SK-N-SH treated with all-trans-retinoic acid at 6 μM for 48 hours (cell line): ENCODE measurements around the gene FAM216B.

ENCODE experiments used
- ATAC-seq: fragments of 200-7000 bp; cut with Tn5 transposase; 3 replicates; pipeline ENCODE4 v1.9.1; 2020; ENCODE audit warnings: mild to moderate bottlenecking, moderate library complexity
- ARNTL ChIP-seq: fragments of 450-650 bp; formaldehyde crosslinking; IDR thresholded peaks from 2 replicates; pipeline ENCODE4 v1.5.0; 2020; ENCODE audit warnings: low read depth, mild to moderate bottlenecking, moderate library complexity, borderline replicate concordance
- BACH2 ChIP-seq: fragments of 250-450 bp; sonication (Bioruptor Pico); IDR thresholded peaks from 2 replicates; pipeline ENCODE4 v1.9.0; 2021; ENCODE audit warnings: mild to moderate bottlenecking, borderline replicate concordance
- CSDC2 ChIP-seq: fragments of 250-450 bp; sonication (Bioruptor Pico); IDR thresholded peaks from 2 replicates; pipeline ENCODE4 v1.5.0; 2020; ENCODE audit warnings: mild to moderate bottlenecking, moderate library complexity
- ESRRG ChIP-seq: fragments of 250-450 bp; sonication (Bioruptor Pico); IDR thresholded peaks from 2 replicates; pipeline ENCODE4 v1.6.1; 2021; ENCODE audit warnings: mild to moderate bottlenecking
- GLIS3 ChIP-seq: fragments of 250-450 bp; sonication (Bioruptor Pico); IDR thresholded peaks from 2 replicates; pipeline ENCODE4 v1.5.0; 2020; ENCODE audit warnings: mild to moderate bottlenecking, moderate library complexity
- ISL1 ChIP-seq: fragments of 250-450 bp; sonication (Bioruptor Pico); IDR thresholded peaks from 2 replicates; pipeline ENCODE4 v2.1.2; 2022; ENCODE audit warnings: mild to moderate bottlenecking, moderate library complexity
- RARB ChIP-seq: fragments of 250-450 bp; sonication (Bioruptor Pico); IDR thresholded peaks from 2 replicates; pipeline ENCODE4 v1.8.0; 2021; ENCODE audit warnings: mild to moderate bottlenecking, moderate library complexity
- SNAI2 ChIP-seq: fragments of 250-450 bp; sonication (Bioruptor Pico); IDR thresholded peaks from 2 replicates; pipeline ENCODE4 v1.5.0; 2020; ENCODE audit warnings: mild to moderate bottlenecking, moderate library complexity
- TCF4 ChIP-seq: fragments of 250-450 bp; sonication (Bioruptor Pico); IDR thresholded peaks from 2 replicates; pipeline ENCODE4 v1.8.0; 2021; ENCODE audit warnings: mild to moderate bottlenecking, moderate library complexity, borderline replicate concordance
- TSHZ2 ChIP-seq: fragments of 250-450 bp; sonication (Bioruptor Pico); IDR thresholded peaks from 2 replicates; pipeline ENCODE4 v1.5.0; 2020; ENCODE audit warnings: mild to moderate bottlenecking, moderate library complexity
- ZC3H10 ChIP-seq: fragments of 250-450 bp; sonication (Bioruptor Pico); IDR thresholded peaks from 2 replicates; pipeline ENCODE4 v1.5.1; 2021; ENCODE audit warnings: mild to moderate bottlenecking, moderate library complexity
- ZFP3 ChIP-seq: fragments of 250-450 bp; sonication (Bioruptor Pico); IDR thresholded peaks from 2 replicates; pipeline ENCODE4 v1.5.0; 2020; ENCODE audit warnings: mild to moderate bottlenecking, moderate library complexity
- ZFP30 ChIP-seq: fragments of 450-650 bp; formaldehyde crosslinking; IDR thresholded peaks from 2 replicates; pipeline ENCODE4 v1.5.0; 2022; ENCODE audit warnings: mild to moderate bottlenecking, moderate library complexity
- ZNF565 ChIP-seq: fragments of 450-650 bp; formaldehyde crosslinking; conservative IDR thresholded peaks from 2 replicates; pipeline ENCODE4 v1.5.0; 2020; ENCODE audit warnings: low read depth, mild to moderate bottlenecking, moderate library complexity
- ZNF70 ChIP-seq: fragments of 450-650 bp; formaldehyde crosslinking; IDR thresholded peaks from 2 replicates; pipeline ENCODE4 v1.5.0; 2020; ENCODE audit warnings: mild to moderate bottlenecking, moderate library complexity
- ZNF8 ChIP-seq: fragments of 450-650 bp; formaldehyde crosslinking; IDR thresholded peaks from 2 replicates; pipeline ENCODE4 v1.5.0; 2020; ENCODE audit warnings: mild to moderate bottlenecking, moderate library complexity
- TF ChIP-seq, protein P1 (sequence below): fragments of 250-450 bp; sonication (Bioruptor Pico); IDR thresholded peaks from 2 replicates; pipeline ENCODE4 v1.5.1; 2021; ENCODE audit warnings: mild to moderate bottlenecking, moderate library complexity
- TF ChIP-seq, protein P2 (sequence below): fragments of 250-450 bp; sonication (Bioruptor Pico); IDR thresholded peaks from 2 replicates; pipeline ENCODE4 v1.8.0; 2021; ENCODE audit warnings: low read depth, mild to moderate bottlenecking, moderate library complexity, borderline replicate concordance
- TF ChIP-seq, protein P3 (sequence below): fragments of 250-450 bp; sonication (Bioruptor Pico); IDR thresholded peaks from 2 replicates; pipeline ENCODE4 v1.5.1; 2020; ENCODE audit warnings: low read depth, mild to moderate bottlenecking, moderate library complexity

The FAM216B gene

DNA sequence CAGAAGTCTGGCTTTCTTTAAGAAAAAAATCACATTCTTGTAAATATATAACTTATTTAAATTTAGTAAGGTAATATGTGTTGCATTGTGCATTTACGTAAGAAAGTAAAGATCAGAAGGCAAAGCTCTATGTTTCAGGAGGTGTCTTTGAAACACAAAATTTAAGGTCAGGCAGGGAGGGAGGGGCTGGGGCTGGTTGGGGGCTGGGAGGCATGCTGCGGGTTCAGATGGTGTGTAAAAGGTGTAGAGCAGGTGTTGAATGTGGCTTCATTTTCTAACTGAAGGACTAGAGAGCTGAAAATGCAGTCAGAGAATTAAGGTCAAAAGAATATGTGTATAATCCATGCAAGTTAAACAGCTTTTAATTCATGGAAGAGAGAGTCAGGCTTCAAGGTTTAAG, 14.3 kb downstream of the FAM216B start:
- ATAC-seq = no peak
- TF ChIP-seq ARNTL (CRISPR knock-in tag) (no peak), GLIS3 (CRISPR knock-in tag) (no peak), ESRRG (CRISPR knock-in tag) (no peak), ZNF8 (CRISPR knock-in tag) (no peak), RARB (CRISPR knock-in tag) (no peak), ZNF565 (CRISPR knock-in tag) (no peak)
- TF ChIP-seq, protein P1, sequence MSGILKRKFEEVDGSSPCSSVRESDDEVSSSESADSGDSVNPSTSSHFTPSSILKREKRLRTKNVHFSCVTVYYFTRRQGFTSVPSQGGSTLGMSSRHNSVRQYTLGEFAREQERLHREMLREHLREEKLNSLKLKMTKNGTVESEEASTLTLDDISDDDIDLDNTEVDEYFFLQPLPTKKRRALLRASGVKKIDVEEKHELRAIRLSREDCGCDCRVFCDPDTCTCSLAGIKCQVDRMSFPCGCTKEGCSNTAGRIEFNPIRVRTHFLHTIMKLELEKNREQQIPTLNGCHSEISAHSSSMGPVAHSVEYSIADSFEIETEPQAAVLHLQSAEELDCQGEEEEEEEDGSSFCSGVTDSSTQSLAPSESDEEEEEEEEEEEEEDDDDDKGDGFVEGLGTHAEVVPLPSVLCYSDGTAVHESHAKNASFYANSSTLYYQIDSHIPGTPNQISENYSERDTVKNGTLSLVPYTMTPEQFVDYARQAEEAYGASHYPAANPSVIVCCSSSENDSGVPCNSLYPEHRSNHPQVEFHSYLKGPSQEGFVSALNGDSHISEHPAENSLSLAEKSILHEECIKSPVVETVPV = no peak

DNA sequence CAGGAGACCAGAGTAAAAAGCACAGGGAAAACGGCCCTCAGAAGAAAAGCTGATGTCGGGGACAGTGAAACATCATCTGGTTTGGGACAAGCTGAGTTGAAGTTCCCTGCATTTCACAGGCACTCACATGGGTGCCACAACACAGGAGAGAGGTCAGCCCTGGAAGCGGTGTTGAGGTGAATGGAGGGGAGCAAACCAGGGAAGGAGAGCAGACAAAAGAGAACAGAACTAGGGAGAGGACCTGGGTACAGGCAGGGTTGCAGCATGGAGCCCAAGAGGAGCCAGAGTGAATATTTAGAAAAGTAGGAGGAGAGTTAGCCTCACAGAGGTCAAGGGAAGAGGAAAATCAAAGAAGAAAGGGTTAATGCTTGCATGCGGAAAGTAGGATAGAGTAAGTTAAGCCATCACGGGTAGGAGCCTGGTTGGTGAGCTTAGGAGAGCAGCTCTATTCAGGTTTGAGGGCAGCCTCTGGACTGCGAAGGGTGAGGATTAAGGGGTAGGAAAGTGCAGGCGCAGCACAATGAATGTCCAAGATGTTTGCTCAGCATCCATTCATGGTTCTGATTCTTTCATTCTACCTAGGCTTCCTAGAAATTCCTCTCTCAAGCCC, 15.5 kb downstream of the FAM216B start:
- no peak for ATAC-seq
- TF ChIP-seq TCF4 (CRISPR knock-in tag) (no peak), ZFP30 (CRISPR knock-in tag) (no peak), ESRRG (CRISPR knock-in tag) (no peak), ZC3H10 (CRISPR knock-in tag) (no peak), ZFP3 (CRISPR knock-in tag) (no peak), ISL1 (CRISPR knock-in tag) (no peak), CSDC2 (CRISPR knock-in tag) (no peak), GLIS3 (CRISPR knock-in tag) (no peak), ARNTL (CRISPR knock-in tag) (no peak), ZNF70 (CRISPR knock-in tag) (no peak), TSHZ2 (CRISPR knock-in tag) (no peak), BACH2 (CRISPR knock-in tag) (no peak), SNAI2 (CRISPR knock-in tag) (no peak), RARB (CRISPR knock-in tag) (no peak)
- TF ChIP-seq, protein P1 = no peak
- TF ChIP-seq, protein P2, sequence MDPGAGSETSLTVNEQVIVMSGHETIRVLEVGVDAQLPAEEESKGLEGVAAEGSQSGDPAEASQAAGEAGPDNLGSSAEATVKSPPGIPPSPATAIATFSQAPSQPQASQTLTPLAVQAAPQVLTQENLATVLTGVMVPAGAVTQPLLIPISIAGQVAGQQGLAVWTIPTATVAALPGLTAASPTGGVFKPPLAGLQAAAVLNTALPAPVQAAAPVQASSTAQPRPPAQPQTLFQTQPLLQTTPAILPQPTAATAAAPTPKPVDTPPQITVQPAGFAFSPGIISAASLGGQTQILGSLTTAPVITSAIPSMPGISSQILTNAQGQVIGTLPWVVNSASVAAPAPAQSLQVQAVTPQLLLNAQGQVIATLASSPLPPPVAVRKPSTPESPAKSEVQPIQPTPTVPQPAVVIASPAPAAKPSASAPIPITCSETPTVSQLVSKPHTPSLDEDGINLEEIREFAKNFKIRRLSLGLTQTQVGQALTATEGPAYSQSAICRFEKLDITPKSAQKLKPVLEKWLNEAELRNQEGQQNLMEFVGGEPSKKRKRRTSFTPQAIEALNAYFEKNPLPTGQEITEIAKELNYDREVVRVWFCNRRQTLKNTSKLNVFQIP (CRISPR knock-in tag) = no peak
- TF ChIP-seq, protein P3, sequence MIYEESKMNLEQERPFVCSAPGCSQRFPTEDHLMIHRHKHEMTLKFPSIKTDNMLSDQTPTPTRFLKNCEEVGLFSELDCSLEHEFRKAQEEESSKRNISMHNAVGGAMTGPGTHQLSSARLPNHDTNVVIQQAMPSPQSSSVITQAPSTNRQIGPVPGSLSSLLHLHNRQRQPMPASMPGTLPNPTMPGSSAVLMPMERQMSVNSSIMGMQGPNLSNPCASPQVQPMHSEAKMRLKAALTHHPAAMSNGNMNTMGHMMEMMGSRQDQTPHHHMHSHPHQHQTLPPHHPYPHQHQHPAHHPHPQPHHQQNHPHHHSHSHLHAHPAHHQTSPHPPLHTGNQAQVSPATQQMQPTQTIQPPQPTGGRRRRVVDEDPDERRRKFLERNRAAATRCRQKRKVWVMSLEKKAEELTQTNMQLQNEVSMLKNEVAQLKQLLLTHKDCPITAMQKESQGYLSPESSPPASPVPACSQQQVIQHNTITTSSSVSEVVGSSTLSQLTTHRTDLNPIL (CRISPR knock-in tag) = no peak

GRCh38 chr13:42798118-42798517, 16.7 kb downstream of the FAM216B start:
- TF ChIP-seq ARNTL (CRISPR knock-in tag) = no peak
- no peak for TF ChIP-seq TSHZ2 (CRISPR knock-in tag)
- TF ChIP-seq ZFP3 (CRISPR knock-in tag) = no peak
- TF ChIP-seq BACH2 (CRISPR knock-in tag) = no peak
- no peak for TF ChIP-seq SNAI2 (CRISPR knock-in tag)
- ATAC-seq = no peak
